IMR-90 (cell line): ENCODE data around the gene BGN. TPM values are rescaled to one million over a fixed set of nuclear protein-coding genes. Genes with fewer than 3 reads are reported as not detected.
A peak's percentile ranks its signal among the peaks of the same experiment; 100 is the strongest.

ENCODE experiments used
- ATAC-seq: fragments of 200-7000 bp; cut with Tn5 transposase; 2 replicates; pipeline ENCODE4 v1.9.1; 2020; ENCODE audit warnings: low read depth, mild to moderate bottlenecking, moderate library complexity
- BruUV-seq: library from RNA; stranded (reverse); fragments of 400-500 nt; replicated peaks from 2 replicates; lab custom pipeline; 2021; lab: Mats Ljungman, UMichigan
- CTCF ChIA-PET: fragments of 300-600 bp; formaldehyde crosslinking; extraction: SDS; loops from one replicate; lab custom pipeline; 2021; ENCODE audit warnings: antibody characterized with exemption; lab: Yijun Ruan, JAX
- POLR2A ChIA-PET: fragments of 300-600 bp; sonication (Branson Sonifier 250); formaldehyde crosslinking; loops from one replicate; lab custom pipeline; 2022; ENCODE audit warnings: antibody characterized with exemption; ENCODE audit not compliant: unreplicated experiment; lab: Charles Lee
- DNase-seq: peaks from one replicate; pipeline ENCODE4 v3.0.0; 2013
- H2AFZ ChIP-seq: replicated peaks from 2 replicates; pipeline ENCODE3; 2013; ENCODE audit warnings: low read length, mild to moderate bottlenecking; ENCODE audit not compliant: poor library complexity
- H2AK5ac ChIP-seq: 2 replicates; pipeline ENCODE4 v1.6.1; 2013; ENCODE audit warnings: low read depth, low read length, inconsistent platforms
- H2AK9ac ChIP-seq: replicated peaks from 2 replicates; pipeline ENCODE3; 2013; ENCODE audit warnings: mild to moderate bottlenecking, low read depth, low read length, moderate library complexity; ENCODE audit not compliant: poor library complexity
- H2BK120ac ChIP-seq: 2 replicates; pipeline ENCODE4 v1.6.1; 2013; ENCODE audit warnings: low read depth, low read length, inconsistent platforms
- H2BK15ac ChIP-seq: 3 replicates; pipeline ENCODE4 v1.6.1; 2013; ENCODE audit warnings: low read depth, low read length, inconsistent platforms
- H2BK20ac ChIP-seq: 2 replicates; pipeline ENCODE4 v1.6.1; 2013; ENCODE audit warnings: low read depth, mild to moderate bottlenecking, inconsistent platforms, low read length, moderate library complexity
- H2BK5ac ChIP-seq: 2 replicates; pipeline ENCODE4 v1.6.1; 2013; ENCODE audit warnings: mild to moderate bottlenecking, low read depth, low read length, inconsistent platforms; ENCODE audit not compliant: poor library complexity, severe bottlenecking
- H3K14ac ChIP-seq: replicated peaks from 2 replicates; pipeline ENCODE4 v1.6.1; 2013; ENCODE audit warnings: low read depth, low read length, inconsistent platforms
- H3K18ac ChIP-seq: 2 replicates; pipeline ENCODE4 v1.6.1; 2013; ENCODE audit warnings: low read depth, low read length, control low read depth
- H3K23ac ChIP-seq: 2 replicates; pipeline ENCODE4 v1.6.1; 2013; ENCODE audit warnings: low read depth, low read length, inconsistent platforms
- H3K27ac ChIP-seq: 2 replicates; pipeline ENCODE4 v1.5.1; 2013; ENCODE audit warnings: mild to moderate bottlenecking, control low read depth, low read length; ENCODE audit not compliant: insufficient read depth
- H3K27me3 ChIP-seq: 2 replicates; pipeline ENCODE4 v1.6.1; 2013; ENCODE audit warnings: low read length; ENCODE audit not compliant: control insufficient read depth, insufficient read depth
- H3K36me3 ChIP-seq: 2 replicates; pipeline ENCODE4 v1.6.1; 2013; ENCODE audit warnings: low read length, mixed read lengths; ENCODE audit not compliant: control insufficient read depth, insufficient read depth
- H3K4ac ChIP-seq: 2 replicates; pipeline ENCODE4 v1.6.1; 2013; ENCODE audit warnings: low read depth, low read length, inconsistent platforms
- H3K4me1 ChIP-seq: 2 replicates; pipeline ENCODE4 v1.6.1; 2013; ENCODE audit warnings: low read length, mixed read lengths; ENCODE audit not compliant: control insufficient read depth, insufficient read depth
- H3K4me2 ChIP-seq: 2 replicates; pipeline ENCODE4 v1.6.1; 2013; ENCODE audit warnings: low read depth, mild to moderate bottlenecking, control low read depth, low read length, moderate library complexity
- H3K4me3 ChIP-seq: 2 replicates; pipeline ENCODE4 v1.5.1; 2013; ENCODE audit warnings: low read depth, mild to moderate bottlenecking, control low read depth, low read length, moderate library complexity; ENCODE audit not compliant: insufficient read depth
- H3K56ac ChIP-seq: 2 replicates; pipeline ENCODE4 v1.6.1; 2013; ENCODE audit warnings: low read length, inconsistent platforms; ENCODE audit not compliant: insufficient read depth; ENCODE audit errors: extremely low read depth
- H3K79me1 ChIP-seq, 2 experiments: 2 replicates each; pipeline ENCODE4 v1.6.1; 2013; ENCODE audit warnings: low read length in 2 of 2, inconsistent platforms in 1 of 2, low read depth in 1 of 2
- H3K9ac ChIP-seq: 2 replicates; pipeline ENCODE4 v1.6.1; 2013; ENCODE audit warnings: low read depth, low read length, control low read depth
- H3K9me1 ChIP-seq: 2 replicates; pipeline ENCODE4 v1.6.1; 2013; ENCODE audit warnings: low read length, inconsistent platforms; ENCODE audit not compliant: insufficient read depth
- H3K9me3 ChIP-seq: 2 replicates; pipeline ENCODE4 v1.6.1; 2013; ENCODE audit warnings: low read length; ENCODE audit not compliant: control insufficient read depth, insufficient read depth
- H4K20me1 ChIP-seq: 2 replicates; pipeline ENCODE4 v1.6.1; 2013; ENCODE audit warnings: low read length, inconsistent platforms; ENCODE audit not compliant: insufficient read depth
- H4K5ac ChIP-seq: 2 replicates; pipeline ENCODE4 v1.6.1; 2013; ENCODE audit warnings: mild to moderate bottlenecking, low read depth, low read length, control low read depth
- H4K8ac ChIP-seq, 2 experiments: 2 replicates each; pipeline ENCODE4 v1.6.1; 2013; ENCODE audit warnings: low read depth in 2 of 2, low read length in 2 of 2, control low read depth in 1 of 2, inconsistent platforms in 1 of 2
- H4K91ac ChIP-seq: 2 replicates; pipeline ENCODE4 v1.6.1; 2013; ENCODE audit warnings: low read depth, low read length, inconsistent platforms; ENCODE audit not compliant: insufficient read depth
- MAZ ChIP-seq: IDR thresholded peaks from 2 replicates; pipeline ENCODE4 v1.6.1; 2012; ENCODE audit warnings: low read depth, mild to moderate bottlenecking, low read length, improper control_type of control experiment, moderate library complexity, borderline replicate concordance
- NFE2L2 ChIP-seq: fragments of 150-350 bp; IDR thresholded peaks from 2 replicates; pipeline ENCODE4 v1.6.1; 2016; ENCODE audit warnings: low read depth, mild to moderate bottlenecking, low read length
- RAD21 ChIP-seq: IDR thresholded peaks from 2 replicates; pipeline ENCODE4 v1.6.1; 2012; ENCODE audit warnings: low read length, improper control_type of control experiment
- RCOR1 ChIP-seq: IDR thresholded peaks from 2 replicates; pipeline ENCODE4 v1.6.1; 2012; ENCODE audit warnings: mild to moderate bottlenecking, low read length, improper control_type of control experiment; ENCODE audit not compliant: insufficient replicate concordance
- WGBS, 2 experiments: methylation state at CpG; one replicate each; pipeline versions ENCODE4 v1.1.5 to v1.1.7; 2013; ENCODE audit warnings: missing lambda C conversion rate in 2 of 2; ENCODE audit not compliant: insufficient read length in 1 of 2; ENCODE audit errors: extremely low coverage in 2 of 2; 5-methylcytosine and 5-hydroxymethylcytosine counted together
- dilution Hi-C: fragments of 300-500 bp; cut with HindIII; formaldehyde crosslinking; loops from one replicate; pipeline ENCODE4 v1.14.3; 2018; ENCODE audit warnings: low sequenced_read_pairs; ENCODE audit not compliant: unreplicated experiment
- in situ Hi-C: fragments of 300-500 bp; cut with MboI; formaldehyde crosslinking; loops from 3 replicates; pipeline ENCODE4 v1.14.3; 2019; ENCODE audit warnings: low sequenced_read_pairs, inconsistent platforms, mixed read lengths
- intact Hi-C: fragments of 100-400 bp; cut with micrococcal nuclease; formaldehyde crosslinking; loops from 2 replicates; pipeline ENCODE4 v1.10.0; 2022
- polyA plus RNA-seq, 3 experiments: library from polyadenylated mRNA; depleted of rRNA; stranded (reverse); fragments of >200 nt; gene quantifications; 2 replicates each; pipeline ENCODE4 v1.2.3, GENCODE V29; 2012; ENCODE audit warnings: low replicate concordance in 1 of 3
- total RNA-seq: library from RNA; depleted of rRNA; stranded (reverse); fragments of >200 nt; gene quantifications from 2 replicates; pipeline ENCODE4 v1.2.3, GENCODE V29; 2012

The BGN gene
- total and polyA plus RNA-seq, 2 of the 4 experiments (the other 2 are of a cell fraction), result 11.3 to 298 TPM

- H2AFZ ChIP-seq, result peak overlapping the region; percentile 90
- no TSS peak for BruUV-seq
- H3K14ac ChIP-seq, result peak overlapping the region; percentile 92
- WGBS, 2 experiments, result no CpG with 5 or more reads among the region's 27 CpGs
- no peak overlapping the region for H3K4me3 ChIP-seq
- H4K5ac ChIP-seq, result peak overlapping the region; percentile 92
- DNase-seq (peak; percentile 67), ATAC-seq (peak; percentile 70)
- H2BK15ac ChIP-seq, result peak overlapping the region; percentile 97; the same call in 2 of the 3 replicates
- H3K36me3 ChIP-seq, result no peaks in the 10 kb centered on the region
- no peaks in the 10 kb centered on the region for H3K27me3 ChIP-seq
- peak overlapping the region; percentile 96 to 98 for H4K8ac ChIP-seq
- peaks cover 26% of the 10 kb centered on the region for H3K4me1 ChIP-seq
- H3K56ac ChIP-seq, result no peak overlapping the region
- H3K79me1 ChIP-seq, result peaks cover 0 to 3% of the 10 kb centered on the region in 2 experiments; a peak in 1 of 4 replicates
- H3K18ac ChIP-seq, result peak overlapping the region; percentile 79
- TF ChIP-seq MAZ, result peak; percentile 39; the same call in 1 of the 2 replicates
- peak; percentile 26 for TF ChIP-seq RCOR1
- no peak for TF ChIP-seq NFE2L2
- no peak for TF ChIP-seq RAD21
- H4K20me1 ChIP-seq, result no peaks in the 10 kb centered on the region
- peaks cover 9% of the 10 kb centered on the region for H3K9me1 ChIP-seq
- in situ Hi-C loops (no loop called here), dilution Hi-C loops (no loop called here), intact Hi-C loops (no loop called here)
- peak overlapping the region; percentile 59 for H3K9ac ChIP-seq
- peak overlapping the region; percentile 91 for H2AK9ac ChIP-seq
- CTCF ChIA-PET, result interaction anchor here (0.6 to 0.7 kb wide), 2 partner anchors 18 to 110 kb away, joined by 3 to 9 read pairs; partner anchors contain the start of gene HAUS7
- peak overlapping the region; percentile 26; the same call in 1 of the 2 replicates for H3K4me2 ChIP-seq
- peak overlapping the region; percentile 94 for H4K91ac ChIP-seq
- POLR2A ChIA-PET, result no interaction called here
- H2BK20ac ChIP-seq, result peak overlapping the region; percentile 93; the same call in 1 of the 2 replicates
- peak overlapping the region; percentile 87 for H3K27ac ChIP-seq
- peak overlapping the region; percentile 97 for H2BK120ac ChIP-seq
- peak overlapping the region; percentile 73; the same call in 1 of the 2 replicates for H3K23ac ChIP-seq
- H3K4ac ChIP-seq, result peak overlapping the region; percentile 98
- peak overlapping the region; percentile 98 for H2AK5ac ChIP-seq
- H3K9me3 ChIP-seq, result no peaks in the 10 kb centered on the region; the same call in 1 of the 2 replicates
- peak overlapping the region; percentile 76 for H2BK5ac ChIP-seq
Measured at GRCh38 chrX:153488231-153488914, 6.4 kb upstream of the BGN start.
